Measurements from ENCODE around the gene SOX8. TPM values are rescaled to one million over a fixed set of nuclear protein-coding genes. Genes with fewer than 3 reads are reported as not detected.

Gene SOX8
- total and polyA plus RNA-seq, 2 experiments from 2014 or later, result 5.7 to 26.2 TPM

GRCh38 chr16:938752-939151, 42.8 kb upstream of the SOX8 start:
- Histone ChIP-seq H4K20me1 (replicated peaks; ENCODE audit: insufficient read depth) (no peaks in the 10 kb centered on the region), H3K79me2 (replicated peaks; ENCODE audit: insufficient read depth) (no peaks in the 10 kb centered on the region), H3F3A (replicated peaks; ENCODE audit: low read depth) (no peaks in the 10 kb centered on the region), H3K9me2 (ENCODE audit: insufficient read depth) (0 out of 2 replicates have a peak, but pooled peaks cover 3% of the 10 kb centered on the region), H3K4me2 (no peak overlapping the region), H2AFZ (no peak overlapping the region), H3K27ac (ENCODE audit: low read depth) (no peak overlapping the region), H3K36me3 (ENCODE audit: insufficient read depth) (peaks cover 11% of the 10 kb centered on the region), H3K4me1 (ENCODE audit: insufficient read depth) (no peaks in the 10 kb centered on the region), H3K4me3 (no peak overlapping the region), H3K27me3 (ENCODE audit: insufficient read depth) (no peaks in the 10 kb centered on the region)
- DNase-seq (ENCODE audit: low spot score) (no peak), ATAC-seq (no peak)
- H3K27ac Mint-ChIP-seq, result no peak overlapping the region
- peaks cover 18% of the 10 kb centered on the region; the same call in 2 of the 3 replicates for H3K36me3 Mint-ChIP-seq (ENCODE audit: low read depth)
- peaks cover 6% of the 10 kb centered on the region for H3K27me3 Mint-ChIP-seq (ENCODE audit: insufficient read depth, low read depth, poor library complexity)
- no peak overlapping the region for H3K4me3 Mint-ChIP-seq
- TF ChIP-seq, protein P1, sequence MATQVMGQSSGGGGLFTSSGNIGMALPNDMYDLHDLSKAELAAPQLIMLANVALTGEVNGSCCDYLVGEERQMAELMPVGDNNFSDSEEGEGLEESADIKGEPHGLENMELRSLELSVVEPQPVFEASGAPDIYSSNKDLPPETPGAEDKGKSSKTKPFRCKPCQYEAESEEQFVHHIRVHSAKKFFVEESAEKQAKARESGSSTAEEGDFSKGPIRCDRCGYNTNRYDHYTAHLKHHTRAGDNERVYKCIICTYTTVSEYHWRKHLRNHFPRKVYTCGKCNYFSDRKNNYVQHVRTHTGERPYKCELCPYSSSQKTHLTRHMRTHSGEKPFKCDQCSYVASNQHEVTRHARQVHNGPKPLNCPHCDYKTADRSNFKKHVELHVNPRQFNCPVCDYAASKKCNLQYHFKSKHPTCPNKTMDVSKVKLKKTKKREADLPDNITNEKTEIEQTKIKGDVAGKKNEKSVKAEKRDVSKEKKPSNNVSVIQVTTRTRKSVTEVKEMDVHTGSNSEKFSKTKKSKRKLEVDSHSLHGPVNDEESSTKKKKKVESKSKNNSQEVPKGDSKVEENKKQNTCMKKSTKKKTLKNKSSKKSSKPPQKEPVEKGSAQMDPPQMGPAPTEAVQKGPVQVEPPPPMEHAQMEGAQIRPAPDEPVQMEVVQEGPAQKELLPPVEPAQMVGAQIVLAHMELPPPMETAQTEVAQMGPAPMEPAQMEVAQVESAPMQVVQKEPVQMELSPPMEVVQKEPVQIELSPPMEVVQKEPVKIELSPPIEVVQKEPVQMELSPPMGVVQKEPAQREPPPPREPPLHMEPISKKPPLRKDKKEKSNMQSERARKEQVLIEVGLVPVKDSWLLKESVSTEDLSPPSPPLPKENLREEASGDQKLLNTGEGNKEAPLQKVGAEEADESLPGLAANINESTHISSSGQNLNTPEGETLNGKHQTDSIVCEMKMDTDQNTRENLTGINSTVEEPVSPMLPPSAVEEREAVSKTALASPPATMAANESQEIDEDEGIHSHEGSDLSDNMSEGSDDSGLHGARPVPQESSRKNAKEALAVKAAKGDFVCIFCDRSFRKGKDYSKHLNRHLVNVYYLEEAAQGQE (IDR thresholded peaks at IDR 0.05; ENCODE audit: unreplicated experiment), result no peak
- no peak for TF ChIP-seq ZNF331 (CRISPR knock-in tag; IDR thresholded peaks at IDR 0.05; ENCODE audit: low read depth)
- peaks cover 26% of the 10 kb centered on the region for H3K9me3 Mint-ChIP-seq
- H3K4me1 Mint-ChIP-seq, result no peaks in the 10 kb centered on the region

DNA sequence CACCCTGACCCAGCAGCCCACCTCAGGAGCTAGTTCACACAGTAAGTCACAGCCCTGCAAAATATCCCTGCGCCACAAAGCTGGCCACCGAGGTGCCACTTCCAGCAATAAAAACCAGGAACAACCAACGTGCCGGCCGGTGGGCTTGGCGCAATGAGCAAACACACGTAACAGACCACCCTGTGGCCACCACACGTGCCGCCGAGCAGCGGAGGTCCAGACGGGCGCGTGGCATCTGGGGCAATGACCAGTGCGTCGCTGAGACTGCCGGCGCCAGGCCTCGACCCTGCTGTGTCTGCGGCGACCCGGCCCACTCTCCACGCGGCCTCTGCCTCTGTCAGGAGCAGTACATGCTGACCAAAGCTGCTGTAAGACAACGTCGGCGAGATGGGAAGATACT, 42.3 kb upstream of the SOX8 start:
- Histone ChIP-seq H3K4me1 (ENCODE audit: insufficient read depth) (no peaks in the 10 kb centered on the region), H3K27me3 (ENCODE audit: insufficient read depth) (no peaks in the 10 kb centered on the region), H4K20me1 (replicated peaks; ENCODE audit: insufficient read depth) (no peaks in the 10 kb centered on the region), H3K4me2 (no peak overlapping the region), H3K36me3 (ENCODE audit: insufficient read depth) (peaks cover 11% of the 10 kb centered on the region), H3K9me2 (ENCODE audit: insufficient read depth) (0 out of 2 replicates have a peak, but pooled peaks cover 3% of the 10 kb centered on the region), H2AFZ (no peak overlapping the region), H3K79me2 (replicated peaks; ENCODE audit: insufficient read depth) (no peaks in the 10 kb centered on the region), H3F3A (replicated peaks; ENCODE audit: low read depth) (no peaks in the 10 kb centered on the region), H3K27ac (ENCODE audit: low read depth) (no peak overlapping the region), H3K4me3 (no peak overlapping the region)
- peaks cover 22% of the 10 kb centered on the region; the same call in 2 of the 3 replicates for H3K36me3 Mint-ChIP-seq (ENCODE audit: low read depth)
- H3K4me1 Mint-ChIP-seq, result no peaks in the 10 kb centered on the region
- TF ChIP-seq ZNF331 (CRISPR knock-in tag; IDR thresholded peaks at IDR 0.05; ENCODE audit: low read depth) (no peak), JUNB (IDR thresholded peaks at IDR 0.05; ENCODE audit: unreplicated experiment) (no peak), CREB1 (CRISPR knock-in tag; IDR thresholded peaks at IDR 0.05; ENCODE audit: low read depth) (no peak), EZH2phosphoT487 (IDR thresholded peaks at IDR 0.05; ENCODE audit: unreplicated experiment) (no peak), STAT1 (IDR thresholded peaks at IDR 0.05; ENCODE audit: unreplicated experiment) (no peak), EZH2 (IDR thresholded peaks at IDR 0.05; ENCODE audit: low read depth, unreplicated experiment) (no peak)
- TF ChIP-seq, protein P1 (IDR thresholded peaks at IDR 0.05; ENCODE audit: unreplicated experiment), result no peak
- TF ChIP-seq, protein P2, sequence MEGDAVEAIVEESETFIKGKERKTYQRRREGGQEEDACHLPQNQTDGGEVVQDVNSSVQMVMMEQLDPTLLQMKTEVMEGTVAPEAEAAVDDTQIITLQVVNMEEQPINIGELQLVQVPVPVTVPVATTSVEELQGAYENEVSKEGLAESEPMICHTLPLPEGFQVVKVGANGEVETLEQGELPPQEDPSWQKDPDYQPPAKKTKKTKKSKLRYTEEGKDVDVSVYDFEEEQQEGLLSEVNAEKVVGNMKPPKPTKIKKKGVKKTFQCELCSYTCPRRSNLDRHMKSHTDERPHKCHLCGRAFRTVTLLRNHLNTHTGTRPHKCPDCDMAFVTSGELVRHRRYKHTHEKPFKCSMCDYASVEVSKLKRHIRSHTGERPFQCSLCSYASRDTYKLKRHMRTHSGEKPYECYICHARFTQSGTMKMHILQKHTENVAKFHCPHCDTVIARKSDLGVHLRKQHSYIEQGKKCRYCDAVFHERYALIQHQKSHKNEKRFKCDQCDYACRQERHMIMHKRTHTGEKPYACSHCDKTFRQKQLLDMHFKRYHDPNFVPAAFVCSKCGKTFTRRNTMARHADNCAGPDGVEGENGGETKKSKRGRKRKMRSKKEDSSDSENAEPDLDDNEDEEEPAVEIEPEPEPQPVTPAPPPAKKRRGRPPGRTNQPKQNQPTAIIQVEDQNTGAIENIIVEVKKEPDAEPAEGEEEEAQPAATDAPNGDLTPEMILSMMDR (conservative IDR thresholded peaks at IDR 0.05; ENCODE audit: low read depth in 2 of 2), result no peak
- peaks cover 27% of the 10 kb centered on the region for H3K9me3 Mint-ChIP-seq
- no peak for DNase-seq (ENCODE audit: low spot score)
- H3K27ac Mint-ChIP-seq, result no peak overlapping the region
- H3K4me3 Mint-ChIP-seq, result no peak overlapping the region
- H3K27me3 Mint-ChIP-seq (ENCODE audit: insufficient read depth, low read depth, poor library complexity), result peaks cover 5% of the 10 kb centered on the region
- ATAC-seq, result no peak
